ENCODE measurements around the gene DNAL4.

DNAL4 gene

GRCh38 chr22:38774496-38775166 is 19.3 kb downstream of the DNAL4 start:
- DNase-seq (ENCODE audit: low read depth), result peak; percentile 68
- no peak overlapping the region for H3K4me3 ChIP-seq (ENCODE audit: low read length)
- no peak for TF ChIP-seq CTCF (IDR thresholded peaks at IDR 0.05; ENCODE audit: insufficient read depth, low read depth, low read length, missing control alignments)

GRCh38 chr22:38773363-38773946 is 20.5 kb downstream of the DNAL4 start:
- TF ChIP-seq CTCF (IDR thresholded peaks at IDR 0.05; ENCODE audit: insufficient read depth, low read depth, low read length, missing control alignments), result no peak
- no peak overlapping the region for H3K4me3 ChIP-seq (ENCODE audit: low read length)

GRCh38 chr22:38772623-38772873 is 21.4 kb downstream of the DNAL4 start:
- no peak for DNase-seq (ENCODE audit: low read depth)
- TF ChIP-seq CTCF (IDR thresholded peaks at IDR 0.05; ENCODE audit: insufficient read depth, low read depth, low read length, missing control alignments), result no peak
- no peak overlapping the region for H3K4me3 ChIP-seq (ENCODE audit: low read length)

More at GRCh38 chr22:38773363-38773946, 20.5 kb downstream of the DNAL4 start:
- DNase-seq (ENCODE audit: low read depth), result no peak

- no peak for DNase-seq (ENCODE audit: low read depth)
- no peak for TF ChIP-seq CTCF (IDR thresholded peaks at IDR 0.05; ENCODE audit: insufficient read depth, low read depth, low read length, missing control alignments)
- no peak overlapping the region for H3K4me3 ChIP-seq (ENCODE audit: low read length)
These were observed 23.5 kb downstream of the DNAL4 start for GRCh38 chr22:38770257-38770949.

GRCh38 chr22:38768036-38768435 is 25.9 kb downstream of the DNAL4 start:
- H3K4me3 ChIP-seq (ENCODE audit: low read length), result no peak overlapping the region
- no peak for TF ChIP-seq CTCF (IDR thresholded peaks at IDR 0.05; ENCODE audit: insufficient read depth, low read depth, low read length, missing control alignments)
- DNase-seq (ENCODE audit: low read depth), result no peak

- no peak for DNase-seq (ENCODE audit: low read depth)
- H3K4me3 ChIP-seq (ENCODE audit: low read length), result no peak overlapping the region
- no peak for TF ChIP-seq CTCF (IDR thresholded peaks at IDR 0.05; ENCODE audit: insufficient read depth, low read depth, low read length, missing control alignments)
These were observed 26.6 kb downstream of the DNAL4 start for GRCh38 chr22:38767313-38767712.
